HL-60/S4 (cell line): ENCODE results near the gene ERMARD.

Experiments used
- in situ Hi-C: fragments of 300-500 bp; cut with MboI; formaldehyde crosslinking; loops from 2 replicates; pipeline ENCODE4 v1.14.3; 2022; ENCODE audit warnings: low sequenced_read_pairs

Gene ERMARD

DNA sequence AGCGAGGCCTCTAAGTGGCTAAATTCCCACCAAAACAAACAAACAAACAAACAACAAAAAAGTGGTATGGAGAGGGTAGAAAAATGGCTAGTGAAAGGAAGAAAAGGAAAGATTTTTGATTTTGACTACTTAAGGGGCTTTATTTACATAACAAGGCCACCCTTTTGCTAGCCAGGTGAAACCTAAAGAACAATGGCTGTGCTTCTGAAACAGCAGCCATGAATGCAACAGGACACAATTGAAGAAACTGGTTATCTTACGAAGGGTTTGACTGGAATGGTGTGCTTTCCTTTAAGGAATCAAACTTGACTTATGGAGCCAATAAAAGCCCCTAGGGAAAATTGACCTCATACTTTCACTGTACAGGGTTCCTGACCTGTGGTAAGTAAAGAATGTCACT lies 68.9 kb downstream of the ERMARD start:
- in situ Hi-C loops: no loop called here

DNA sequence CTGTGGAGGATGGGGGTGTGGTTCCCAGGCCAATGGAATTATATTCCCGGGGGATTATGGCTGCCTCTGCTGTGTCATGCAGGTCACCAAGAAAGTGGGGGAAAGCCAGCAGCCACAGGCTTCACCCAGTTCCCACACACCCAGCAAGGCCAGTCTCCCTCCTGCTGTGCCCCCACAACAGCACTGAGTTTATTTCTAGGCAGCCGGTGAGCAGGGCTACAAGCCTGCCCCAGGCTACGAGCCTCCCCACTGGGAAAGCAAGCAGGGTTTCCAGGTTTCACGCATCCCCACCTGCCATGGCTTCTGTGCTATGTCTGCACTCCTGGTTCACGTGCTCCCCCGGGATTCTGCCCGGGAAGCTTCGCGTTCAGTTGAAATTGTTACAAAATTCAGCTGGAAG lies 72.6 kb downstream of the ERMARD start:
- in situ Hi-C loops: no loop called here

- in situ Hi-C loops: no loop called here
These were observed 73.6 kb downstream of the ERMARD start for GRCh38 chr6:169824848-169825557.

DNA sequence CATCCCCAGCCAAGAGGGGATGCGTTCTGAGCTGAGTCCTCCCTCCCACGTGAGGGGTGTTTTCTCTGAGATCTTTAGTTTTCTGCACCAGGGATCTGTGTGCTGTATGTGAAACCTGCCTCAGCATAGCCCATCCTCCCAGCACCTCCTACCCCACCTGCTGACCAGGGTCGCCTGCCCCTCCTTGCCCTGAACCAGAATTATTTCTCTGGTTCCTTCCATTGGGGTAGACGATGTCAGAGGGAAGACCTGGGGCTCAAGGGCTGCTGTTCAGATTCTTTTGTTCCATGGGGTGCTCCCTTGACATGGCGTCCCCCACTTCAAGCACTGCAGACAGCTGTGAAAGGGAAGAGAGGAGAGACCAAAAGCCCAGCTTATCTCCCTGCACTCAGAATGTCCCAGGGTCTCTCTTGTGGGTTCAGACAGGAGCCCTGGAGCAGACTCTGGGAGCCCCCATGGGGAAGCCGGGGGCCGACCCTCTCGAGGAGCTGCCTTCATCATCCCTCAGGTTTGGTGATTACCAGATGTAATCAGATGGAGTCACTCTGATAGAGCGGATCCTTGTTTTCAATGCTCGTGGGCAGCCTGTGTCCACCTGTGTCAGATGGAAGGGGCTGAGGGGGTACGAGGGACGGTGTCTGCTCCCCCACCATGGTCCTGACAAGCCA lies 74.3 kb downstream of the ERMARD start:
- in situ Hi-C loops: no loop called here

GRCh38 chr6:169826697-169827096 lies 75.3 kb downstream of the ERMARD start:
- in situ Hi-C loops: no loop called here

DNA sequence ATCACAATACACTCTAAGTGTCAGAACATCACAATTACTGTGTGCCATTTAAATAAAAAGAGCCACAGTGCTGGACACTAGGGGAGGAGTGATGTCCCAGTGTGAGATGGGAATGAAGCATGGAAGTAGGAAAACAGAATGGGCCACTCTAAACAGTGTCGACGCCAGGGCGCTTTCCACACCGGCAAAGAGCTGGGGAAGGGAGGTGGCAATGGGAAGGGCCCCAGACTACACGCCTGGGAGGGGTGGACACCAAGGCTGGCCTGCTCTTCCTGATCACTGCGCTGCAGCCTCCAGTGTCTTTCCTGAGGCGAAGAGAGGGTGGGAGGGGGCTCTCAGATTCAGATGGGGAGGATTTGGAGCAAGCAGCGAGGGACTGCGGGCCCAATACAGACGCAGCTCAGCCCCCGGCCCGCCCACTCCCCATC lies 75.9 kb downstream of the ERMARD start:
- in situ Hi-C loops: no loop called here

GRCh38 chr6:169828176-169828575 lies 76.8 kb downstream of the ERMARD start:
- in situ Hi-C loops: no loop called here

DNA sequence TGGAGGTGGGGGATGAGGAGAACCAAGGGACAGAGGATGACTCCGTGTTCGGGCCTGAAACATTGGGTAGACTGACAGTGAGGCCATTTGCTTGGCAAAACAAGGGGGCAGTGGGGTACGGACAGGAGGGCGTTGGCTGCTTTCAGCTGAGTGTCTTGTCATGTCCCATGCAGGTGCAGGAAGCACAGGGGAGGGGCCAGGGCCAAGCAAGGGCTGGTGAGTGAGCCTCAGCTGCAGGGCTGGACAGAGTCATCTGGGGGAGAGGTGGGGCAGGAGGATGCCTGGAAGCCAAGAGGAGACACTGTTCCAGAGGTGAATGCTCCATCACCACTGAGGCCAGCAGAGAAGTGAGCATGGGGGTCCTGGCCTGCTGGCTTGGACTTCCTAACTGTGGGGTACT lies 78.4 kb downstream of the ERMARD start:
- in situ Hi-C loops: no loop called here

DNA sequence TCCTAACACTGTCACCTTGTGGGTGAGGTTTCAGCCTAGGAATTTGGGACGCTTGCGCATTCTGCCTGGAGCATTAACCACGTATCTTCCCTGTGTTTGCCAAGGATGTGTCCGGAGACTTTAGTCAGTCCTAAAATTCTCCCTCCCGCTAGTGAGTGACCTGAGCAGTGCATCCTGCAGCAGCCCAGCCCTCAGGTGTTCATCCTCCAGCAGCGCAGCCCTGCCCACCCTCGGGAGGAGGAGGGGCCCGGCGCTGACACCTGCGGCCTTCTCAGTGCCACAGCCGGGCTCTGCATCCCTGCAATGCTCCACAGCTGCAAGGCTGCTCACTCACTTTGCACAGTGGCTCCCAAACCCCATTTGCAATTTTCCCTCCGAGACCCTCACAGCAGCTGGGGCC lies 79.5 kb downstream of the ERMARD start:
- in situ Hi-C loops: no loop called here
